Activated T-helper 2 cell treated with anti-CD3 and anti-CD28 coated beads, Interferon-gamma antibody, Interleukin-2, Interleukin-4, amounts not matched to agents 10 μg/mL and 5 μg/mL and 100 μg/mL, durations not matched to agents 14 hours and 24 hours and 36 hours (primary cell): Measurements from ENCODE around the gene PTX4. TPM values are rescaled to one million over a fixed set of nuclear protein-coding genes. Genes with fewer than 3 reads are reported as not detected.

Experiments used
- DNase-seq: peaks from one replicate; pipeline ENCODE4 v3.0.0; 2021; ENCODE audit warnings: low spot score
- H3K27ac Mint-ChIP-seq: one replicate; pipeline ENCODE4 v1.8.0; 2021; ENCODE audit warnings: mixed read lengths
- H3K27me3 Mint-ChIP-seq: one replicate; pipeline ENCODE4 v1.8.0; 2021; ENCODE audit warnings: low read depth, mixed read lengths
- H3K36me3 Mint-ChIP-seq: one replicate; pipeline ENCODE4 v1.8.0; 2021; ENCODE audit warnings: low read depth, mixed read lengths
- H3K4me1 Mint-ChIP-seq: one replicate; pipeline ENCODE4 v1.8.0; 2021; ENCODE audit warnings: low read depth, mixed read lengths
- H3K4me3 Mint-ChIP-seq: one replicate; pipeline ENCODE4 v1.8.0; 2021; ENCODE audit warnings: low read depth, mild to moderate bottlenecking, moderate library complexity, mixed read lengths
- H3K9me3 Mint-ChIP-seq: one replicate; pipeline ENCODE4 v1.8.0; 2021; ENCODE audit warnings: mixed read lengths
- intact Hi-C: fragments of 100-400 bp; cut with micrococcal nuclease; formaldehyde crosslinking; loops from one replicate; pipeline ENCODE4 v1.15.1; 2023
- total RNA-seq: library from RNA; stranded (reverse); gene quantifications from 2 replicates; pipeline ENCODE4 v1.2.3, GENCODE V29; 2022

PTX4 gene
- total RNA-seq, 1 donor from 2014 or later, result not detected

DNA sequence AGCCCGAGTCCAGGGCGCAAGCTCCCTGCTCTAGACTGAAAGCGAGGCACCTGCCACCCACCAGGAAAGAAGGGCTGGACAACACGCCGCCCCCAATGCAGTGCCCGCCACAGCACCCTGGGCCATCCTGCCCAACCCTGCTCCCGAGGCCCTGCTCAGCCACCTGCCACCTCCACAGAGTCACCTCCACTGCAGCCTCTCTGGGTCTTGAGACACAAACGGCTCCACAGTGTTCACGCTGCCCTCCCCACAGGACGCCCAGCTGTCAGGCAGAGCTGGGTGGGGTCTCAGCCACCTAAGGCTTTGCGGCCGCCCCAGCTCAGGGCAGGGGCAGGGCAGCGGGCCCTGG is 23.2 kb downstream of the PTX4 start:
- intact Hi-C loops, result no loop called here
- DNase-seq, result no peak
- no peaks in the 10 kb centered on the region for H3K9me3 Mint-ChIP-seq

DNA sequence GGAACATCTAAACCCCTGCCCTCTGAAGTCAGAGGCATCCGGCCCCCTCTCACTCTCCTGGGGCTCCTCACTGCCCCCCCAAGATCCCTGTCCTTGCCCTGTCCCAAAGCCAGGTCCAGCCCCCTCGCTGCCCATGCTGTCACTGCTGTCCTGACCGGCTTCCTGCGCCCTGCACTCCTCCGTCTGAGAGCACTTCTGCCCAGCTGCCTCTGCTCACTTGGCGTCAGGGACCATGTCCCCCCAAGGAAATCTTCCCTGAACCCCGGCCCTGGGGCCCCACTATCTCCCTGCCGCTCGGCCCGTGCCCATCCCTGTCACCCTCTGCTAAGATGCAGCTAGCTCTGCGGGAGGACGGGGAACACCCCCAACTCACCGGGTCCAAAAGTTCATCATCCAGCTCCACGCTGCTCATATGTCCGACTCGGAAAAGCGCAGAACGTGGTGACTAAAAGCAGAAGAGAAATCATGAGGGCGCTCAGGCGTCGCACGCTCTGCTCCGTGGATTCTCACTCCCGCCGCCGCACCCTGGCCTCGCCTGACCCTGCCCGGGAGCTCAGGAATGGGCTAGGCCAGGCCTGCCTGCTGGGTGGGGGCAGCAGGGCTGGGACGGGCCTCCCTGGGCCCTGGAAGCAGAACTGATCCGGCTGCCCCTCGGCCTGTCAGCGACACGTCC is 23.7 kb downstream of the PTX4 start:
- Mint-ChIP-seq H3K36me3 (peaks cover 3% of the 10 kb centered on the region), H3K27me3 (no peaks in the 10 kb centered on the region), H3K4me3 (no peak overlapping the region), H3K27ac (no peak overlapping the region), H3K9me3 (no peaks in the 10 kb centered on the region), H3K4me1 (no peaks in the 10 kb centered on the region)
- intact Hi-C loops, result no loop called here
- DNase-seq, result no peak

More for the DNA sequence above, 23.2 kb downstream of the PTX4 start:
- no peak overlapping the region for H3K4me3 Mint-ChIP-seq
- no peaks in the 10 kb centered on the region for H3K4me1 Mint-ChIP-seq
- peaks cover 3% of the 10 kb centered on the region for H3K36me3 Mint-ChIP-seq
- no peak overlapping the region for H3K27ac Mint-ChIP-seq
- no peaks in the 10 kb centered on the region for H3K27me3 Mint-ChIP-seq

DNA sequence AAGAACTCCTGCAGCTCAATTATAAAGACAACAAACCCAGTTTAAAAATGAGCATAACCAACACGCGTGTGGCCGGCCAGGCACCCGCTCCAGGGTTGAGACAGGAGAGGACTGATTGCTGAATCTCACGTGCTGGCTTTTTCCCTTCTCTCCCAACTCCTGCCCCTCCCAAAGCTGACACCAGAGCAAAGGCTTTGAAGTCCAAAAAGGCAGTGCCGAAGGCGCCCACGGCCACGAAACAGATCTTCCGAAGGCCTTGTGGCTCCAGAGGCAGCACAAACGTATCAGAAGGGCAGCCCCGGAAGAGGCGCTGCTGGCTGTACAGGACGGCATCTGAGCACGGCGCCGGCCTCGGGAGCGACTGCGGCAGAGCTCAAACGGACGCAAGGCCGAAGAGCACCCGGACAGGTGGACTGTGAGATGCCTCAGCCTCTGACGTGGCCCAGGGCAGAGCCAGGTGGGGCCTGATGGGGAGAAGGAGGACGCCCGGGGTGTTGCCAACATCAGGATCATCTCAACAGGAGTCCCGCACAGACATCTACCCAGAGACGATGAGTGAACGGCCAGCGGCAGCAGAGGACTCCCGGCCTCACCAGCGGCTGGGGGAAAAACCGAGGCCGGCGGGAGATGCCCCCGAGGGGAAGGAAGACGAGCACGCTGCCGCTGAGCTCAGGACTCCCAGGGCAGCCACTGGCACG is 24.4 kb downstream of the PTX4 start:
- DNase-seq, result no peak
- no peak overlapping the region for H3K27ac Mint-ChIP-seq
- no peak overlapping the region for H3K4me3 Mint-ChIP-seq
- no peaks in the 10 kb centered on the region for H3K4me1 Mint-ChIP-seq
- intact Hi-C loops, result no loop called here
- peaks cover 3% of the 10 kb centered on the region for H3K36me3 Mint-ChIP-seq
- H3K9me3 Mint-ChIP-seq, result no peaks in the 10 kb centered on the region
- H3K27me3 Mint-ChIP-seq, result no peaks in the 10 kb centered on the region

GRCh38 chr16:1461146-1461545 is 27.6 kb downstream of the PTX4 start:
- Mint-ChIP-seq H3K9me3 (no peaks in the 10 kb centered on the region), H3K27me3 (no peaks in the 10 kb centered on the region), H3K36me3 (peaks cover 3% of the 10 kb centered on the region), H3K4me1 (peaks cover 3% of the 10 kb centered on the region), H3K4me3 (no peak overlapping the region), H3K27ac (no peak overlapping the region)
- intact Hi-C loops, result no loop called here
- no peak for DNase-seq

DNA sequence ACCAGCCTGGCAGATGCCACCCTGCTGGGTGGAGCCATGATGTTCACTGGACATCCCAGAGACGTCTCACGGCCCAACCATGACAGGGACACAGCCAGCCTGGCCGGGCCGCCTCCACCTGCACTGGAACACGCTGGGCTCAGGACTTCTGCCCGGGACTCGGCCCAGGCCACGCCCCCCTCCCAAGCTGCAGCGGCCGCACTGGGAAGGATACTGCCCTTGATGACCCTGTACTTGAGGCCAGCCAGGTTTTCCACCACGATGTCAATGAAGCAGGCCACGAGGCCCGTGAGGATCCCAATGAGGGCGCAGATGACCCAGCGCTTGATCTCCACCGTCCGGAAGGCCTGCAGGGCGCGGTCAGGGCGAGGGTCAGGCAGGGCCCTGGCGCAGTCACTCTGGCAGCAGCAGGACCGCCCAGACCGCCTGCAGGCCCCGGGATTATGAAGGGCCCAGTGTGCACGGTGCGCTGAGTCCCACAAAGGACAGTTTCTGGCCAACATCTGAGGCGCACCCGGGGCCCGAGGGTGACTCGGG is 28.1 kb downstream of the PTX4 start:
- intact Hi-C loops, result no loop called here
- Mint-ChIP-seq H3K27ac (no peak overlapping the region), H3K9me3 (no peaks in the 10 kb centered on the region), H3K27me3 (no peaks in the 10 kb centered on the region), H3K4me3 (no peak overlapping the region), H3K36me3 (peaks cover 3% of the 10 kb centered on the region), H3K4me1 (peaks cover 3% of the 10 kb centered on the region)
- DNase-seq, result no peak

- Mint-ChIP-seq H3K27ac (no peak overlapping the region), H3K9me3 (no peaks in the 10 kb centered on the region), H3K36me3 (peaks cover 3% of the 10 kb centered on the region), H3K4me3 (no peak overlapping the region), H3K27me3 (no peaks in the 10 kb centered on the region), H3K4me1 (peaks cover 3% of the 10 kb centered on the region)
- no peak for DNase-seq
- intact Hi-C loops, result no loop called here
Observed at GRCh38 chr16:1459967-1460366, 28.8 kb downstream of the PTX4 start.

DNA sequence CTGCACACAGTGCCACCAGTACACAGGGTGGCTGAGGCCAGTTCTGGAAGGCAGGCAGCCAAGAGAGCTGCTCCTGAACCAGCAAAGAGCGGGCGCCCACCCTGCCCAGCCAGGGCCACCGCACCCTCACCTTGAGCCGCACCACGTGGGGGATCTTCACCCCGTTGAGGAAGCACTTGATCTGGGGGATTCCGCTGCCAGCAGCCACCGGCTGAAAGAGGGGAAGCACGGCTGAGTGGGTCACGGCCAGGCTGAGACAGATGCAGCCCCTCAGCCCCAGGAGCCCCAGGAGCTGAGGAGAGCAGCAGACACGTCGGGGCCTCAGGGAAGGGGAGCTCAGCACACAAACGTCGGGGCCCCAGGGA is 29.8 kb downstream of the PTX4 start:
- intact Hi-C loops, result no loop called here
- Mint-ChIP-seq H3K9me3 (no peaks in the 10 kb centered on the region), H3K27me3 (no peaks in the 10 kb centered on the region), H3K27ac (no peak overlapping the region), H3K4me3 (no peak overlapping the region), H3K4me1 (peaks cover 3% of the 10 kb centered on the region), H3K36me3 (no peaks in the 10 kb centered on the region)
- DNase-seq, result no peak

- DNase-seq, result no peak
- no peak overlapping the region for H3K27ac Mint-ChIP-seq
- no peak overlapping the region for H3K4me3 Mint-ChIP-seq
- H3K4me1 Mint-ChIP-seq, result peaks cover 3% of the 10 kb centered on the region
- no peaks in the 10 kb centered on the region for H3K36me3 Mint-ChIP-seq
- intact Hi-C loops, result no loop called here
- H3K9me3 Mint-ChIP-seq, result no peaks in the 10 kb centered on the region
- no peaks in the 10 kb centered on the region for H3K27me3 Mint-ChIP-seq
Observed at GRCh38 chr16:1458336-1458976, 30.3 kb downstream of the PTX4 start.

DNA sequence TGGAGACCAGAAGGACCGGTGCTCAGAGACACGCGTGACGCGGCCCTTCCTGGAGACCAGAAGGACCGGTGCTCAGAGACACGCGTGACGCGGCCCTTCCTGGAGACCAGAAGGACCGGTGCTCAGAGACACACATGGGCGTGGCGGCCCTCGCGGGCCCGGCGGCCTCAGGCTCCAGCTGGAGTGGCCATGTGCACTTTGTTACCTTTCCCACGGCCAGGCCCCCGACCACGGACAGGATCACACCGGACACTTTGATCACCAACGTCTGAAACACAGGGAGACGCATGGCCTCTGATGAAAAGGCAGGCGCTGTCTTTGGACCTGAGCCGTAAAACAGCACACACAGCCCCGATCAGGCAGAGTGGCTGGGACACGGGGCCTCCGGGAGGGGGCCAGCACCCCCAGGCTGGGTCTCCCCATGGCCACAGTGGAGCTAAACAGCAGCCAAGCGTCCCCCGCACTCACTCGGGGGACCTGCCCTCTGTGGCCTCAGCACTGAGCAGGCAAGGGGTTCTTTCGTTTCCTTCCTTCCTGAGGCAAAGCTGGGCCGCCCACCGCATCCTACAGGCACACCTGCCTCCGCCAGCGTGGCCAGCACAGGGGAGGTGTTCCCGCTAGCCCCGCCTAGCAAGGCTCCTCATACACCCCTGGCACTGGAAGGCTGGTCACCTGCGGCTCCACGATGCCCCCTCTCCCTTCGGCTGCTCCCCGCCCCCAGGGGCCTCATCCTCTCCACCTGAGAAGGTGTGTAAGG is 31.1 kb downstream of the PTX4 start:
- Mint-ChIP-seq H3K27me3 (no peaks in the 10 kb centered on the region), H3K4me1 (peaks cover 3% of the 10 kb centered on the region), H3K27ac (no peak overlapping the region), H3K9me3 (no peaks in the 10 kb centered on the region), H3K4me3 (no peak overlapping the region), H3K36me3 (no peaks in the 10 kb centered on the region)
- intact Hi-C loops, result no loop called here
- DNase-seq, result no peak

GRCh38 chr16:1456951-1457350 is 31.8 kb downstream of the PTX4 start:
- DNase-seq, result no peak
- H3K36me3 Mint-ChIP-seq, result peaks cover 2% of the 10 kb centered on the region
- H3K9me3 Mint-ChIP-seq, result no peaks in the 10 kb centered on the region
- H3K27ac Mint-ChIP-seq, result no peak overlapping the region
- intact Hi-C loops, result no loop called here
- no peak overlapping the region for H3K4me3 Mint-ChIP-seq
- no peaks in the 10 kb centered on the region for H3K27me3 Mint-ChIP-seq
- H3K4me1 Mint-ChIP-seq, result peaks cover 3% of the 10 kb centered on the region

- DNase-seq, result no peak
- H3K36me3 Mint-ChIP-seq, result peaks cover 6% of the 10 kb centered on the region
- no peak overlapping the region for H3K27ac Mint-ChIP-seq
- intact Hi-C loops, result no loop called here
- no peaks in the 10 kb centered on the region for H3K9me3 Mint-ChIP-seq
- H3K4me1 Mint-ChIP-seq, result peaks cover 3% of the 10 kb centered on the region
- no peak overlapping the region for H3K4me3 Mint-ChIP-seq
- no peaks in the 10 kb centered on the region for H3K27me3 Mint-ChIP-seq
Observed at GRCh38 chr16:1455190-1456171, 33.3 kb downstream of the PTX4 start.

- Mint-ChIP-seq H3K36me3 (peaks cover 6% of the 10 kb centered on the region), H3K27me3 (no peaks in the 10 kb centered on the region), H3K9me3 (no peaks in the 10 kb centered on the region), H3K4me3 (no peak overlapping the region), H3K4me1 (peaks cover 3% of the 10 kb centered on the region), H3K27ac (no peak overlapping the region)
- intact Hi-C loops, result no loop called here
- no peak for DNase-seq
Observed at GRCh38 chr16:1454561-1454960, 34.2 kb downstream of the PTX4 start.
